ENCODE data around the gene GALNT10.

GALNT10 gene

GRCh38 chr5:154313360-154314017 lies 123.0 kb downstream of the GALNT10 start:
- DNase-seq (no peak), ATAC-seq (ENCODE audit: insufficient read depth, low read depth) (no peak)
- no peaks in the 10 kb centered on the region for H3K79me2 ChIP-seq (ENCODE audit: insufficient read depth, low read length)
- H3K36me3 ChIP-seq (ENCODE audit: insufficient read depth, low read length): no peaks in the 10 kb centered on the region
- H2AFZ ChIP-seq (ENCODE audit: low read depth, low read length): no peak overlapping the region
- no peaks in the 10 kb centered on the region for H3K27me3 ChIP-seq (ENCODE audit: insufficient read depth, low read length, poor library complexity)
- H3K4me2 ChIP-seq (ENCODE audit: insufficient read depth, low read length): no peak overlapping the region
- H4K20me1 ChIP-seq (ENCODE audit: insufficient read depth, low read length): no peaks in the 10 kb centered on the region
- H3K4me1 ChIP-seq (ENCODE audit: insufficient read depth, low read length): no peaks in the 10 kb centered on the region
- H3K9ac ChIP-seq (ENCODE audit: low read depth, low read length): no peak overlapping the region
- TF ChIP-seq EZH2 (IDR thresholded peaks at IDR 0.05; ENCODE audit: borderline replicate concordance, low read depth, low read length, severe bottlenecking) (no peak), CTCF (IDR thresholded peaks at IDR 0.05; ENCODE audit: borderline replicate concordance, extremely low read depth, low read length, poor library complexity, severe bottlenecking) (no peak)
- H3K27ac ChIP-seq (ENCODE audit: low read length): no peak overlapping the region
- no peaks in the 10 kb centered on the region for H3K9me3 ChIP-seq (ENCODE audit: insufficient read depth, low read length, severe bottlenecking)
- H3K4me3 ChIP-seq (ENCODE audit: low read depth in 1 of 2, low read length in 2 of 2): no peak overlapping the region

- no peaks in the 10 kb centered on the region for H3K36me3 ChIP-seq (ENCODE audit: insufficient read depth, low read length)
- no peaks in the 10 kb centered on the region for H3K79me2 ChIP-seq (ENCODE audit: insufficient read depth, low read length)
- ATAC-seq (ENCODE audit: insufficient read depth, low read depth) (no peak), DNase-seq (no peak)
- no peaks in the 10 kb centered on the region for H3K4me1 ChIP-seq (ENCODE audit: insufficient read depth, low read length)
- H3K27ac ChIP-seq (ENCODE audit: low read length): no peak overlapping the region
- H3K4me2 ChIP-seq (ENCODE audit: insufficient read depth, low read length): no peak overlapping the region
- H3K9me3 ChIP-seq (ENCODE audit: insufficient read depth, low read length, severe bottlenecking): no peaks in the 10 kb centered on the region
- H3K4me3 ChIP-seq (ENCODE audit: low read depth in 1 of 2, low read length in 2 of 2): no peak overlapping the region
- no peak overlapping the region for H2AFZ ChIP-seq (ENCODE audit: low read depth, low read length)
- no peak overlapping the region for H3K9ac ChIP-seq (ENCODE audit: low read depth, low read length)
- TF ChIP-seq EZH2 (IDR thresholded peaks at IDR 0.05; ENCODE audit: borderline replicate concordance, low read depth, low read length, severe bottlenecking) (no peak), CTCF (IDR thresholded peaks at IDR 0.05; ENCODE audit: borderline replicate concordance, extremely low read depth, low read length, poor library complexity, severe bottlenecking) (no peak)
- no peaks in the 10 kb centered on the region for H3K27me3 ChIP-seq (ENCODE audit: insufficient read depth, low read length, poor library complexity)
- H4K20me1 ChIP-seq (ENCODE audit: insufficient read depth, low read length): no peaks in the 10 kb centered on the region
These were observed 124.7 kb downstream of the GALNT10 start for GRCh38 chr5:154315196-154315595.

GRCh38 chr5:154315756-154316155 lies 125.2 kb downstream of the GALNT10 start:
- no peak overlapping the region for H3K4me2 ChIP-seq (ENCODE audit: insufficient read depth, low read length)
- no peaks in the 10 kb centered on the region for H3K27me3 ChIP-seq (ENCODE audit: insufficient read depth, low read length, poor library complexity)
- ATAC-seq (ENCODE audit: insufficient read depth, low read depth): no peak
- H2AFZ ChIP-seq (ENCODE audit: low read depth, low read length): no peak overlapping the region
- H3K4me1 ChIP-seq (ENCODE audit: insufficient read depth, low read length): no peaks in the 10 kb centered on the region
- H3K27ac ChIP-seq (ENCODE audit: low read length): no peak overlapping the region
- no peak overlapping the region for H3K4me3 ChIP-seq (ENCODE audit: low read depth in 1 of 2, low read length in 2 of 2)
- no peaks in the 10 kb centered on the region for H4K20me1 ChIP-seq (ENCODE audit: insufficient read depth, low read length)
- H3K9ac ChIP-seq (ENCODE audit: low read depth, low read length): no peak overlapping the region
- no peaks in the 10 kb centered on the region for H3K79me2 ChIP-seq (ENCODE audit: insufficient read depth, low read length)
- TF ChIP-seq EZH2 (IDR thresholded peaks at IDR 0.05; ENCODE audit: borderline replicate concordance, low read depth, low read length, severe bottlenecking): no peak
- TF ChIP-seq CTCF (IDR thresholded peaks at IDR 0.05; ENCODE audit: borderline replicate concordance, extremely low read depth, low read length, poor library complexity, severe bottlenecking): no peak
- H3K9me3 ChIP-seq (ENCODE audit: insufficient read depth, low read length, severe bottlenecking): no peaks in the 10 kb centered on the region
- H3K36me3 ChIP-seq (ENCODE audit: insufficient read depth, low read length): no peaks in the 10 kb centered on the region
- DNase-seq: no peak
